Kidney epithelial cell (primary cell): ENCODE data around the gene PAMR1. TPM values are rescaled to one million over a fixed set of nuclear protein-coding genes. Genes with fewer than 3 reads are reported as not detected.

Experiments used
- DNase-seq: peaks from one replicate; pipeline ENCODE4 v3.0.0-alpha.2; 2010; ENCODE audit warnings: low read depth
- H3K27me3 ChIP-seq: 2 replicates; pipeline ENCODE4 v1.6.0; 2011; ENCODE audit warnings: low read length; ENCODE audit not compliant: control insufficient read depth, insufficient read depth
- H3K36me3 ChIP-seq: 2 replicates; pipeline ENCODE4 v1.5.1; 2011; ENCODE audit warnings: low read length; ENCODE audit not compliant: control insufficient read depth, insufficient read depth
- H3K4me3 ChIP-seq: 2 replicates; pipeline ENCODE4 v1.5.1; 2011; ENCODE audit warnings: low read depth, mild to moderate bottlenecking, control low read depth, low read length
- CTCF ChIP-seq: IDR thresholded peaks from 2 replicates; pipeline ENCODE4 v1.5.1; 2011; ENCODE audit warnings: mild to moderate bottlenecking, moderate library complexity, low read length, control low read depth, inconsistent platforms; ENCODE audit not compliant: insufficient read depth, poor library complexity, severe bottlenecking
- total RNA-seq: library from RNA; depleted of rRNA; stranded (reverse); fragments of >200 nt; gene quantifications from 2 replicates; pipeline ENCODE4 v1.2.3, GENCODE V29; 2015

PAMR1 gene
- total RNA-seq, 1 donor from 2014 or later: 0.84 TPM

- TF ChIP-seq CTCF: no peak
- H3K27me3 ChIP-seq: no peaks in the 10 kb centered on the region
These were observed 20.9 kb upstream of the PAMR1 start for GRCh38 chr11:35546317-35546716.

DNA sequence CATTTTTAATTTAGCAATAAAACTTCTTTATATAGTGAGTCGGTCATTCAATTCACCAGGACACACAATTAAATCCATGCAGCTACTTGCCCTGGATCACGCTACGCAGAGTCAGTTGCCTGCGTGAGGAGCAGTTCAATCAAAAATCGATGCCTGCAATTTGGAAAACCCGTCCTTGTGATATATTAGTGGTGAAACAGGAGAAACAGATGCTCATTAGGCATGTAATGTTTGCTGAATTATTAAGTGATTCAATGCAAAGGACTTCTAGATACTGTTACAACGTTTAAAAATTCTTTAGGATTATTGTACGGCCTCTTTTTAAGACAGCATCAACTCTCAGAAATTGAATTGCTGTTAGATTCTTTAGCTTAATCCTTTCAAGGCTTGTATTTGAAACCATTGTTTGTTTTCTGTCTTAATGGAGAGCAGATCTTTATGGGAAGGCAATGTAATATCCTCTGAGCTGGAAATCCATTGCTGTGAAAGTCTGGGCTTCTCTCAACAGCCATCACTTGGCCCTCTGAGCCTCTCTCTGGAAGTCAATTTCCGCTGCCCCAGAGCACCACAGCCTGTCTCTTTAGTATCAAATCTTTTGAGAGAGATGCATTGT lies 20.1 kb upstream of the PAMR1 start:
- Histone ChIP-seq H3K27me3 (no peaks in the 10 kb centered on the region), H3K36me3 (no peaks in the 10 kb centered on the region), H3K4me3 (no peak overlapping the region)
- no peak for DNase-seq
- no peak for TF ChIP-seq CTCF

More at GRCh38 chr11:35546317-35546716, 20.9 kb upstream of the PAMR1 start:
- DNase-seq: no peak
- H3K36me3 ChIP-seq: no peaks in the 10 kb centered on the region
- H3K4me3 ChIP-seq: no peak overlapping the region

- Histone ChIP-seq H3K27me3 (no peaks in the 10 kb centered on the region), H3K4me3 (no peak overlapping the region), H3K36me3 (no peaks in the 10 kb centered on the region)
- no peak for DNase-seq
- TF ChIP-seq CTCF: no peak
These were observed 18.1 kb upstream of the PAMR1 start for GRCh38 chr11:35543481-35543880.

DNA sequence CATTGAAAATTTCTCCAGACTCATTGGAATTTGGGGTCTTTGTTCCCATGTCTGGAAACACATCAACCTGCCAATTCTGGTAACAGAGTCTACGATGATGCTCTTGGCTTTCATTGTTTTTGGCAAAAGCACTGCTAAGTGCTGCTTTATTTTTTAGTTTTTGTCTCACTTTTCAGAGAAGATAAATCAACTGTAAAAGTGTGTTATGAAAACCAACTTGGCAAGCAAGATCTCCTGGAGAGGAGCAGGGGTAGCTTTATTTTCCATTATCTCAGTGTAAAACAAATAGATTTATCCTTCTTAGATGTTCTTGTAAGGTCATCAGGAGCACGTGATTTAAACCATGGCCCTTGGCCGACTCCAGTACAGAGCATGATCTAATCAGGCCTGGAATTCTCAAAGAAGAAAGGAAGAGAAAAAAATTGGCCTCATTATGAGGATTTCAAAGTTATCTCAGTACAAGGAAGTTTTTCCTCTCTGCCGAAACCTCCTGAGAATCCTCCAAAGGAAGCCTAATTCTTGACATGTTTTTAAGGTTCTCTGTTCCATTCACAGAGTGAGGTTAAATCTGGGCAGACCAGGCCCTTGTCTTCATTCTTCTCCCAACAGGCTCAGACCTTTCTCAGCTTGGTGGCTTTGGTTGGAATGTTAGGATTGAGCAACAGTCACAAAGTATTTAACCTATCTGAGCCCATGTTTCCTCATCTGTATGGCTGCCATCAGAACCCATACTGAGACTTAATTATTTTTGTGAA lies 16.4 kb upstream of the PAMR1 start:
- Histone ChIP-seq H3K36me3 (no peaks in the 10 kb centered on the region), H3K4me3 (no peak overlapping the region), H3K27me3 (no peaks in the 10 kb centered on the region)
- TF ChIP-seq CTCF: no peak
- DNase-seq: no peak

GRCh38 chr11:35540526-35540925 lies 15.1 kb upstream of the PAMR1 start:
- Histone ChIP-seq H3K27me3 (peaks cover 3% of the 10 kb centered on the region), H3K4me3 (no peak overlapping the region), H3K36me3 (no peaks in the 10 kb centered on the region)
- no peak for DNase-seq
- no peak for TF ChIP-seq CTCF

GRCh38 chr11:35539781-35540281 lies 14.4 kb upstream of the PAMR1 start:
- no peak for TF ChIP-seq CTCF
- Histone ChIP-seq H3K36me3 (no peaks in the 10 kb centered on the region), H3K4me3 (no peak overlapping the region), H3K27me3 (peaks cover 3% of the 10 kb centered on the region)
- no peak for DNase-seq
